SK-N-MC (cell line): Measurements from ENCODE around the gene PDE11A.

Experiments
- DNase-seq: peaks from one replicate; pipeline ENCODE4 v3.0.0-alpha.2; 2011; ENCODE audit warnings: low read depth, low spot score
- H3K27ac ChIP-seq: fragments of 200-600 bp; sonication (generic); 2 replicates; pipeline ENCODE4 v1.5.1; 2016; ENCODE audit warnings: mixed run types
- H3K36me3 ChIP-seq: fragments of 200-600 bp; sonication (generic); 2 replicates; pipeline ENCODE4 v1.6.1; 2017; ENCODE audit warnings: antibody characterized with exemption, low read length, mixed read lengths; ENCODE audit not compliant: insufficient read depth
- H3K4me3 ChIP-seq: fragments of 200-600 bp; sonication (generic); 2 replicates; pipeline ENCODE4 v1.5.1; 2016
- H3K9ac ChIP-seq: fragments of 200-600 bp; sonication (generic); 2 replicates; pipeline ENCODE4 v1.8.0; 2017; ENCODE audit warnings: mixed run types, mixed read lengths; ENCODE audit not compliant: insufficient read length
- H3K9me3 ChIP-seq: fragments of 200-600 bp; sonication (generic); 2 replicates; pipeline ENCODE4 v1.6.1; 2017; ENCODE audit warnings: low read depth, mild to moderate bottlenecking, antibody characterized with exemption, low read length, moderate library complexity, mixed read lengths
- EZH2 ChIP-seq: fragments of 200-600 bp; sonication (generic); IDR thresholded peaks from one replicate; pipeline ENCODE4 v1.6.1; 2017; ENCODE audit warnings: antibody characterized with exemption
- FOXP2 ChIP-seq: optimal IDR thresholded peaks from 2 replicates; pipeline ENCODE3; 2011; ENCODE audit warnings: mild to moderate bottlenecking, moderate library complexity; ENCODE audit not compliant: insufficient read depth; ENCODE audit errors: extremely low read length, control extremely low read depth
- POLR2AphosphoS5 ChIP-seq: IDR thresholded peaks from 2 replicates; pipeline ENCODE4 v1.6.1; 2012; ENCODE audit warnings: mild to moderate bottlenecking, low read depth, low read length, borderline replicate concordance

PDE11A gene

DNA sequence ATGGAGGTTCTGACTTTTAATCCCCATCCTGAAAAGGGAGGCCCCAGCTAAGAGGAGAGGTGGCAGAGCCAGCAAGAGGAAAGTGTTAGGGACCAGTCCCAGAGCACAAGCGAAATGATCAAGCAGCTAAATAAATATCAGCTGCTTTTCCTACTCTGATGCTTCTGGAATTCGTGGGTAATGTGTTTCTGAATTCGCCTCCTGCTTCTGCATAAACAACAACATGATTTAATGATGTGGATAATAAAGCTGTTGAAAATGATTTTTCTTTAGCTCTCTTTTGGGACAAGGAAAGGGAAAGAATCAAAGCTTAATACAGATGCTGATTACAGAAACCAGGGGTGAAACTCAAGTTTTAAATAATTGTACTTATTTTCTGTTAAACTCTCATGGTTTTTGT lies 329.7 kb downstream of the PDE11A start:
- Histone ChIP-seq H3K4me3 (no peak overlapping the region), H3K9me3 (no peaks in the 10 kb centered on the region), H3K9ac (no peak overlapping the region), H3K27ac (no peak overlapping the region), H3K36me3 (no peaks in the 10 kb centered on the region)
- no peak for DNase-seq
- TF ChIP-seq EZH2 (no peak), FOXP2 (no peak), POLR2AphosphoS5 (no peak)

DNA sequence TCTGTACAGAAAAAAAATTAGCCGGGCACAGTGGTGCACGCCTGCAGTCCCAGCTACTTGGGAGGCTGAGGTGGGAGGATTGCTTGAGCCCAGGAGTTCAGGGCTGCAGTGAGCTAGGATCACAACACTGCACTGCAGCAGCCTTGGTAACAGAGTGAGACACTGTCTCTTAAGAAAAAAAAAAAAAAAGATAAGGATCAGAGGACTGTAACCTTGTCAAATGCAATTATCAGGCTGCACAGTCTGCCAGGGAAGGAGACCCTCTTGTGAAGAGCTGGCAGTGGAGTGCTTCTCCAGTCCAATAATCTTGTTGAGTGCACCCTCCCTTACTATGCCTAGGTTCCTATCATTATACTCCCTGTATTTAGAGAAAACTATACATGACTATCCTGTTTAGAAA lies 330.7 kb downstream of the PDE11A start:
- Histone ChIP-seq H3K4me3 (no peak overlapping the region), H3K27ac (no peak overlapping the region)

DNA sequence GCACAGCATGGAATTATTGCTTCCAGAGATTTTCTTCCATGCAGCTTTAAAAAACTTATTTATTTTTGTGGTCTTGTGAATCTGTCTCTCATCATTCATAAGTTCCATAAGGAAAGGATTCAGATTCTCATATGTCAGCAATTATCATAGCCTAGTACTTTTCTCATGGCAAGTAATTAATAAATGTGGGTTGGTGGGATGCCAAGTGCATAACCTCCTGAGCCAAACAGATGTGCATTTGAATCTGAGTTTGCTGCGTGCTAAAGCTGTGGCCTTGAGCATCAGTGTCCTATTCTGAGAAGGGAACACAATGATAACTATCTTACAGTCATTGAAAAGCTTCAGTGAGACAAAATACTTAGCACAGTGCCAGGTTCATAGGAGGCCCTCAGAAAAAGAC lies 331.9 kb downstream of the PDE11A start:
- no peak overlapping the region for H3K27ac ChIP-seq
- peak; percentile 71 for DNase-seq
- H3K9me3 ChIP-seq, result no peaks in the 10 kb centered on the region
- no peak for TF ChIP-seq EZH2
- no peak for TF ChIP-seq FOXP2
- TF ChIP-seq POLR2AphosphoS5, result peak; percentile 64; the same call in 1 of the 2 replicates
- H3K9ac ChIP-seq, result no peak overlapping the region
- H3K36me3 ChIP-seq, result no peaks in the 10 kb centered on the region
- no peak overlapping the region for H3K4me3 ChIP-seq

More for the DNA sequence above, 330.7 kb downstream of the PDE11A start:
- TF ChIP-seq FOXP2, result no peak
- TF ChIP-seq POLR2AphosphoS5, result no peak
- TF ChIP-seq EZH2, result no peak
- Histone ChIP-seq H3K9me3 (no peaks in the 10 kb centered on the region), H3K36me3 (no peaks in the 10 kb centered on the region), H3K9ac (no peak overlapping the region)
- no peak for DNase-seq

DNA sequence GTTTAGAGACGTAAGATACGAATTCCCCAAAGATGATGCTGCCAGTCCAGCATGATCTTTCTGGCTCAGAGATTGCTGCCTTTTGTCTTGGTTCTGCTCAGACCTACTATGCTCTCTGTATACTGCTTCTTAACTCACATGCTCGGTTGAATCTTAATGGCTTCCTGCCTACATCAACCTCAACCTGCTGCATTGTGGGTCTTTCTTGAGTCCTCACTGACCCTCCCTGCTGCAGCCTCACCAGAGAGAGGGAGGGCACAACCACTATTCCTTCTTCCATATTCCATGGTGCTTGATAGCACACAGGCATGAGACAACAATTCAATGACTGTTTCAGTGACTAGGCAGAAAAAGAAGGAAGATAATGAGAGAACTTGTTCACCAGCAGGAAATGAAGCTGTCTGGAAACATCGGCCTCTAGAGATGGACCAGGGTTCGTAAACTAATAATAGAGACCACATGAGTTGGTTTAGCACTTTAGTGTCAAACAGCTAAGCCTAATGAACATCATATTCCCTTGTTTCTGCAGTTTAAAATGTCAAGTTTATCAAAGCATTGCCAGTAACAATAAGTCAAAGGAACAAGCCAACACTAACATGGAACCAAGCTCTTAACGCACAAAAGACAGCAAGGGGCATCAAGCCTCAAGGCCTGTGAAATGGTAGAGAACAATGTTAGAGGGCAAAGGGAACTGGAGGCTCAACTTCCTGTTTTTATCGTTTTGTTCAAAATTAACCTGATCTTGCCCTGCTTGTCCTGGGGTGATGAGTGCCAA lies 333.9 kb downstream of the PDE11A start:
- H3K9me3 ChIP-seq, result no peaks in the 10 kb centered on the region
- H3K27ac ChIP-seq, result no peak overlapping the region
- no peak overlapping the region for H3K4me3 ChIP-seq
- no peak overlapping the region for H3K9ac ChIP-seq
- TF ChIP-seq EZH2 (no peak), FOXP2 (no peak), POLR2AphosphoS5 (no peak)
- H3K36me3 ChIP-seq, result no peaks in the 10 kb centered on the region
- DNase-seq, result no peak

DNA sequence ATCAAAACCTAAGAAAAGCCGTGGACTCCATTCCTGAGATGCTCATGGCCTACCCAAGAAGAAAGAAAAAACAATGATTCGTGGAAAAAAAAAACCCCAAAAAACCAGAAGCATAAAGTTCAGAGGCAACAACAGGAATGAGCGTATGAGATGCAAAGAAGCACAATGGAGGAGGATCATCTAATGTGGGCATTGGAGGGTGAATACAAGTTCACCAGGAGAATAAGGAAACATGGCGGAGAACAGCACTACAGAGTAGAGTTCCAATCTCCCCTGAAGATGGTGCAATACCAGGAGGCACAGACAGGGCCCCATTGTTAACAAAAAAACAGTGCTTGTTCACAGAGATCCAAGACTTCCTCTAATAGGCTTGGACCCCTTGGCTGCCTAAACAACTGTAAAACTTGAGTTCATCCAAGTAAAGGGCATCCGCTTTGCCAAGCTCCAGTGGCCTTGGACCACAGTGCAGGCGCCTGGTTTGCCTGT lies 337.2 kb downstream of the PDE11A start:
- no peak for DNase-seq
- no peaks in the 10 kb centered on the region for H3K36me3 ChIP-seq
- TF ChIP-seq POLR2AphosphoS5, result no peak
- no peak for TF ChIP-seq EZH2
- no peak for TF ChIP-seq FOXP2
- H3K9ac ChIP-seq, result no peak overlapping the region
- no peak overlapping the region for H3K27ac ChIP-seq
- H3K9me3 ChIP-seq, result no peaks in the 10 kb centered on the region
- no peak overlapping the region for H3K4me3 ChIP-seq

DNA sequence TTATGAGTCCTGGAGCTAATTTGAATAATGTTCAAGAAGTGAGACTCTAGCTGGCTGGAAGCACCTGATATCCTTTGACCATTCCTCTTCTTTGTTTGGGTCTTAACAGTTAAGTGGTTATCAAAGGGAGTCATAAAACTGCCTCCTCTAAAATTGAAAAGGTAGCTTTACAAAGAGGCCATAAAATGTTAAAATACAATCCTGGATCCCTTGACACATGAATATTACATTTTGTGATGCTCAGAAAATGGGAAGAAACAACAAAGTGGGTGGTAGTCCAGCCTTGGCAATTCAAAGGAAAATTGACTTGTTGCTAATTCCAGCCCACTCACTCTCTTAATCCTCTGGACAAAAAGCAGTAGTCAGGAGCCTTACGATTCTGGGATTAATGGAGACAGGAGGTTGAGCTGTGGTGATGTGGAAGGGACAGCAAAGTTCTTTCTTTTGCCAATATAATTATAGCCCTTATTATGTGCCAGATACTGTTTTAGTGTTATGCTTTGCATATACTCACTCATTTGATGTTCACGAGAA lies 339.2 kb downstream of the PDE11A start:
- no peak for DNase-seq
- Histone ChIP-seq H3K36me3 (no peaks in the 10 kb centered on the region), H3K9me3 (no peaks in the 10 kb centered on the region), H3K27ac (no peak overlapping the region), H3K4me3 (no peak overlapping the region), H3K9ac (no peak overlapping the region)
- TF ChIP-seq EZH2 (no peak), POLR2AphosphoS5 (no peak), FOXP2 (no peak)

DNA sequence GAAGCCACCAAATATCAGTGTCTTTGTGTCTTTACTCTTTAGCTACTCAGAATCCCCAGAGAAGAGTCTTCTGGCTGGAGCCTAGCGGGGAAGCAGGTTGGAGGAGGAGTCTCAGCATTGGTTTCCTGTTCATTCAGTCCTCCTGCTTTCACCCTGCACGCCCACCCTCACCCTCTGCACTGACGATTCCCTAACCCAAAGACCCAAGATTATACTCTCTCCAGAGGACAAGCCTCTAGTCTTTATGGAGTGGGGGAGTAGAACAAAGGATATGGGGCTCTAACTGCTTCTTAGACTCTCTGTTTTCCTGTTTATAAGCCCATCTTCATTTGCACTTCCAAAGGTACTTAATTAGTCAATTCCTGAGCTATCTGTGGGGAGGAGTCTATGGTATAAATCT lies 341.2 kb downstream of the PDE11A start:
- H3K27ac ChIP-seq, result no peak overlapping the region
- no peak for DNase-seq

DNA sequence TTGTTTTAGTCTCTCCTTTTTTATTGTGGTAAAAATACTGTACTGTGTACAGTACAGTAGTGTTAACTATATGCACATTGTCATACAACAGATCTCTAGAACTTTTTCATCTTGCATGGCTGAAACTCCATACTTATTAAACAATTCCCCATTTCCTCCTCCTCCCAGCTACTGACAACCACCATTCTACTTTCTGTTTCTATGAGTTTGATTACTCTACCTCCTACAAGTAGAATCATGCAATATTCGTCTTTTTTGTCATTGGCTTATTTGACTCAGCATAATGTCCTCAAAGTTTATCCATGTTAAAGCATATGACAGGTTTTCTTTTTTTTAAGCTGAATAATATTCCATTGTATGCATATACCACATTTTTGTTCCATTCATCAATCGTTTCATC lies 341.8 kb downstream of the PDE11A start:
- DNase-seq, result no peak
- no peak overlapping the region for H3K27ac ChIP-seq
- no peak for TF ChIP-seq FOXP2
- TF ChIP-seq EZH2, result no peak
- TF ChIP-seq POLR2AphosphoS5, result no peak
- no peaks in the 10 kb centered on the region for H3K36me3 ChIP-seq
- no peak overlapping the region for H3K9ac ChIP-seq
- no peaks in the 10 kb centered on the region for H3K9me3 ChIP-seq
- no peak overlapping the region for H3K4me3 ChIP-seq

More for the DNA sequence above, 341.2 kb downstream of the PDE11A start:
- TF ChIP-seq EZH2 (no peak), POLR2AphosphoS5 (no peak), FOXP2 (no peak)
- no peak overlapping the region for H3K4me3 ChIP-seq
- H3K9ac ChIP-seq, result no peak overlapping the region
- H3K36me3 ChIP-seq, result no peaks in the 10 kb centered on the region
- H3K9me3 ChIP-seq, result no peaks in the 10 kb centered on the region
